Stimulated activated CD8-positive, alpha-beta memory T cell treated with anti-CD3 and anti-CD28 coated beads, Interleukin-15, amount 100 ng/mL, for 1 hour (primary cell): ENCODE results near the gene RAB44.
A peak's percentile ranks its signal among the peaks of the same experiment; 100 is the strongest.
"Not testable (repeated sequence)": the region's sequence is repeated elsewhere in the genome, so short reads cannot be mapped to it uniquely, and the experiment has no call there.

Experiments
- DNase-seq: peaks from one replicate; pipeline ENCODE4 v3.0.0-alpha.2; 2020; ENCODE audit warnings: low read depth

The RAB44 gene

DNA sequence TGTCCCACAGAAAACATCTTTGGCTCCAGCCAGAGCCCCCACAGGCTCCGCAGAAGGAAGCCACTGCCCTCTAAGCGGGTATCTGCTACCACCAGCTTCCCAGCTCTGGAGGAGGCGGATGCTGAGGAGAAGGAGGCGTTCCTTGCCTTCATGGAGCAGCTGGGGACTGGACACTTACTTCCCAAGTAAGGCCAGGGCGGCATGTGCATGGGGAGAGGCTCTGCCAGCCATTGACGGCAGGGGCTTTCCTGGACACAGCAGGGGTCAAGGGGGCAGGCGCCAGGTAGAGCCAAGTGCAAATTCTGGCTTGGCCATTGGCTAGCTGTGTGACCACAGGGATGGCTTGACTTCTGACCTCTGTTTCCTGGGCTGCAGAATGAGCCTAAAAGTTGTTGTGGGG is 17.8 kb downstream of the RAB44 start:
- DNase-seq, result no peak

DNA sequence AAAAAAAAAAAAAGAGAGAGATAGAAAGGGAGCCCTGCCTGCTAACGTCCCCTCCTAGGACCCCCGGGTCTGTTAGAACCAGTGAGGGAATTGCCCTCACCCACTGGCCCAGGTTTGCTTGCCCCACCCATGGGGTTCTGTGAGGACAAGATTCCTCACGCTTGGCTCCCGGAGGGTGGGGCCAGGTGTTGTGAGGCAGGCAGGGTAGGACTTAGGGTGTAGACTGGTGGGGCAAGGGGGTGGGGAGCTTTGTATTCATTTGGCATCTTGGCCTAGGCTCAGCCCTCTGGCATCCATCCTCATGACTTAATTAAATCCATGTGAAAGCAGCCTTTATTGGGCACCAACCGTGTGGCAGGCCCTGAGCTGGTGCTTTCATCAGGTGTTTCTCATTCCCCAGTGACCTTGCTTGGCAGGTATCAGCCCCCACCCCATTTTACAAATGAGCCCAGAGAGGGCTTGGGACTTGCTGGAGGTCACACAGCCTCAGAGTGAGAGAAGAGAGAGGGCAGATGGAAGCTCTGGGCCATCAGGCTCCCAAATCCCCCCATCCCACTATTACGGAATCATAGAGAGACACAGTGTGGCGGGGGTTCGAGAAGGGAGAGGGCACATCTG is 19.0 kb downstream of the RAB44 start:
- DNase-seq, result no peak

DNA sequence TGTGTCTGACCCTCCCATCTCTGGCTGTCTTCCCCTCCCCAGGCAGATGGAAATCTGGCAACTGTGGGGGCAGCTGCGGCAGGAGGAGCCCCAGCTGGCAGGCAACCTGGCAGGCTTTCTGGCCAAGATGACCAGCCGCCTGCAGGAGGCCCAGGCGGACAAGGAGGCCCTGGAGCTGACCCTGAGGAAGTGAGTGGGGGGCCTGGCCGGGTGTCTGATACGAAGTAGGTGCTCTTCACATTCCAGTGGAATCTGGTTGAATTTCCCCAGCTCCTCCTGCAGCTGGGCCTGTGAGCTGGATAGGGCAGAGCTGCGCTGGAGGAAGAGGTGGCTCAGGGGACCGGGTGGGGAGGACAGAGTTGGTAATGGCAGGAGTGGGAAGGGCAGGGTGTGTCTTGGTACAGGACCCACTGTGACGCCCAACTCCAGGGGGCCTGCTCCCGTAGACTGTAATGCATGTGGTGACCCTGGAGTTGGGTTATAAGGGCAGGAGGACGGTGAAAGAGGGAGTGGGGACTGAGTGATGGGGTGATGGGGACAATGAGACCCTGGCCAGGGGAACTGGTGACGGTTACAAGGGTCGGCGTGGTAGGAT is 19.7 kb downstream of the RAB44 start:
- DNase-seq, result no peak

DNA sequence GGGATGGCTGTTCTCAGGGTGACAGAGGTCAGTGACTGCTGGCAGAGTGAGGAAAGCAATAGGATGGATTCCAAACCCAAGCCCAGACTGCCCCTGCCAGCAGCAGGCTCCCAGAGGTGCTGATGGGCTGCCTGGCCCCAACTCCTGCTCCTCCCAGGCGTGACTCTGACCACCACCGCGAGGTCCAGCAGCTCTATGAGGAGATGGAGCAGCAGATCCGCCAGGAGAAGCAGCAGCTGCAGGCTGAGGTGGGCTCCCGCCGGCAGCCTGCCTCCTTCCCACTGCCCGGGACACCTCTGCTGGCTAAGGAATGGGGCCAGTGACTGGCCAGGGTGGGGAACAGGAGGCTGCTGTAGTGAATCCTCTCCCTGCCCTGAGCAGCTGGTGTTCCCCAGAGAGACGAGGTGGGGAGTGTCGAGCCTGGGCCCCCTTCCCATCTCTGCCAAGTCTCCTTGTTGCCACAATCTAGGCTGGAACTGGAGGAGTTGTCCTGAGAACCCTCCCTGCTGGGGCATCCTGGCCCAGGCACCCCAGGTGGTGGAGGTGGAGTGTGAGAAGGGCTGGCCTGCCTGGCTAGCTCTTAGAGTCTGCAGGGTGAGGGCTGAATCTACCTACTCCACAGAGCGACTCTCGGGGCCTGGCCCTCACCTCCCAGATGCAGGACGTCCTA is 20.4 kb downstream of the RAB44 start:
- no peak for DNase-seq

DNA sequence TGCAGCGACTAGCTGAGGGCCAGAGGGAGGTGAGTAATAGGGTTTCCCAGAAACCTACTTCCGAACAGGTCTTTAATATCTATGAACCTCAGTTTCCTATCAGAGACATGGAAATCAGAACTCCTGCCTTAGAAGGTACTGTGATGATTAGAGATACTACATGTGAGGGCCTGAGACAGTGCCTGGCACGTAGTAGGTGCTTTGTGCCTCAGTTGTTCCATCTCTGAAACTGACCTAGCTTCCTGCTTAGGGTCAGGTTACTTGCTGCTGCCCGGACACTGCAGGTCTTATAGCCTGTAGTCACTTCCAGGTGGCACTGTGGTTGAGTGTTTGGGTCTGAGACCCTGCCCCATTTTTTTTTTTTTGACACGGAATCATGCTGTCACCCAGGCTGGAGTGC is 20.9 kb downstream of the RAB44 start:
- DNase-seq, result no peak

DNA sequence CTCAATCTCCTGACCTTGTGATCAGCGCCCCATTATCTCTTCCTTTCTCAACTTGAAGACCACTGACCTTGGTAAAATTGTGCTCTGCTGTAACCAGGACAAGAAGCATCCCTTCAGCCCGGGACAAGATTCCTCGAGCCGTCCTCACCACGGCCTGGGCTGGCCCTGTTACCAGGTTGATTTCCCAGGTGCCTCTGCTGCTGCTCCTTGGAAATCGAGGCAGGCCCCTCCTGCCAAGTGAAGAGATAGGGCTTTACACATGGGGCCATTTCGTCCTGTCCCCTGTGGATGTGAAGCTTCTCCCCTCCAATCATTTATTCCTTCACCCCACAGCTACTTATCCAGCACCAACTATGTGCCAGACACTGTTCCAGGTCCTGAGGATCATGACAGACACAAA is 21.5 kb downstream of the RAB44 start:
- DNase-seq, result no peak

DNA sequence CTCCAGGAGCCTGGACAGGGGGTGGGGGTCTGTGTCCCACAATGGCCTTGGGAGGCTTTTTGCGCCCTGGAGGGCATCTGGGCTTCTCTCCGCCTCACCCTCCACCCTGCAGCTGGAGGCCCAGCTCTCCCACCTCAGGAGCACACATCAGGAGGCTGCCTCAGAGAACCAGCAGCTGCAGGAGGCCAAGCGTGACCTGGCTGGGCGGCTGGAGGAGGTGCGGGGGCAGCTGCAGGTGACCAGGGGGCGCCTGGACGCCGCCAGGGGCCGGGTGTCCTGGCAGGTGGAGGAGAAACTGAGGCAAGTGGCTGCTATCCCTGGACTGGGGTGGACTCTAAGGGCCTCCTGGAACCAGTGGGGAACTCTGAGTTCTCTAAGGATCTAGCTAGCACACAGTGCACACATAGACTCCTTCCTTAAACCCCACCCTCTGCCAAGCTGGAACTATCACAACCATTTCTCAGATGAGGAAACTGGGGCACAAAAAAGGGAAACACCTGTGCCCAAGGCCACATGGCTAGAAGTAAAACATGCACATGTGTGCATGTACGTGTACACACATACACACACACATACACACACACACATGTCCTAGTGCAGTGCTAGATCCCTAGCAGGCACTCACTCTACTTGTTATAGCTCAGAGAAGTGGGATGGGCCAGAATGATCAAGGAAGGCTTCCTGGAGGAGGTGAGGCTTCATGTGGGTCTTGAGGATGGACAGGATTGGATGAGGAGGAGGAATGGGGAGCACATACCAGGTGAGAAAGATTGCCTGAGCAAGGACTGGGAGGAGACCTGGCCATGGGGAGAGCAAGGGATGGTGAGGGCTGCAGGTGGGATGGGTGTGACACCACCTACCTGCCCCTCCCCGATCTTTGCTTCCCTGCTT is 22.9 kb downstream of the RAB44 start:
- no peak for DNase-seq

DNA sequence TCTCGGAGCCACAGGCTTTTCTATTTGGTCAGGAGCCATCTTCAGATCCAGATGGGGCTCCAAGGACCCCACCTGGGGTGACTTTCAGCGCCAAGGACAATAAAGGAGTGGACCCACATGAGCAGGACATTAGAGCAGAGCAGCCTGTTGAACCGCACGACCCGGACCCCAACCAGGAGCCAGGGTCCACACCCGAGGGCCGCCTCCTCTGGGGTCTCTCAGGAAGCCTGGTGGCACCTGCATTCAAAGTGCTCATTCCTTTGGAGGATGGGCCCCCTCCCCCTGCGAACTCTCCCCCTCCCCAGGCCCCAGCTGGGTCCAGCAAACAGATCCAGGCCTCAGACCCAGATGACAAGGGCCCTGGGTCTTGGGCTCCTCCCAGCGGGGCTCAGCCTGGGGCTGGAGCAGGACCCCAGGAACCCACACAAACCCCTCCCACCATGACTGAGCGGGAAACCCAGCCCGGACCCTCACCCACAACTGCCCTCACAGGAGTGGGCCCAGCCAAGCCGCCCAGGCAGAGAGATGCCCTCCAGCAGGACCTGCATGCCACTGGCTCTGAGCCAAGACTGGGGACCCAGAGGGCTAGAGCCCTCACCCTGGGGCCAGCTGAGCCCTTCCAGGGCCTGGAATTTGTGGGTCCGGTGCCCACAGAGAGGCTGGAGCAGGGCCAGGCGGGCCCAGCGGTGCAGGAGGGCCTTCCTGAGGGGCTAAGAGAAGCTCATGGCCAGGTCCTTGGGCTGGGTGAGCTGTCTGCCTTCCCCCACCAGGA is 23.9 kb downstream of the RAB44 start:
- no peak for DNase-seq

DNA sequence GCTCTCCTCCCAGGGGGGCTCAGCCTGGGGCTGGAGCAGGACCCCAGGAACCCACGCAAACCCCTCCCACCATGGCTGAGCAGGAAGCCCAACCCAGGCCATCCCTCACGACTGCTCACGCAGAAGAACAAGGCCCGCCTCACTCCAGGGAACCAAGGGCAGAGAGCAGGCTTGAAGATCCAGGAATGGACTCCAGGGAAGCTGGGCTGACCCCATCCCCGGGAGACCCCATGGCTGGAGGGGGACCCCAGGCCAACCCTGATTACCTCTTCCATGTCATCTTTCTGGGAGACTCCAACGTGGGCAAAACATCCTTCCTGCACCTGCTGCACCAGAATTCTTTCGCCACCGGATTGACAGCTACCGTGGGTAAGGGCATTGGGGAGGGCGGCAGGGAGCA is 24.7 kb downstream of the RAB44 start:
- DNase-seq, result no peak

DNA sequence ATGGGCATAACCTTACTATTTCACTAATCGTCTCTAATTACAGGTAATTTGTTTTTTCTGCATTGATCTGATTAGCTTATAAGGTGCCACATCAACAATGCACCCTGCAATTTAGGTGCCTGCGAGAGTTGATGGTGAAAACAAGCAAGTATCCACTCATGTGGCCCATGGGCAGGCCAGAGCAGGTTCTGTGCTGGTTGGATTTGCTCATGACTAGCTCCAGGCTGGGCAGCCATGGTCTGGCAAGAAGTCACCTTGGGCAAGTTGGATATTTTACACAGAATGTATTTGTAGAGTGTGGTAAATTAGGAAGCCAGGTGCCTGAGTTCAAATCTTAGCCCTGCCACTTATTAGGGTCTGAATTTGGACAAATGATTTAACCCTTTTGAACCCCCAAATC is 25.3 kb downstream of the RAB44 start:
- DNase-seq, result no peak

DNA sequence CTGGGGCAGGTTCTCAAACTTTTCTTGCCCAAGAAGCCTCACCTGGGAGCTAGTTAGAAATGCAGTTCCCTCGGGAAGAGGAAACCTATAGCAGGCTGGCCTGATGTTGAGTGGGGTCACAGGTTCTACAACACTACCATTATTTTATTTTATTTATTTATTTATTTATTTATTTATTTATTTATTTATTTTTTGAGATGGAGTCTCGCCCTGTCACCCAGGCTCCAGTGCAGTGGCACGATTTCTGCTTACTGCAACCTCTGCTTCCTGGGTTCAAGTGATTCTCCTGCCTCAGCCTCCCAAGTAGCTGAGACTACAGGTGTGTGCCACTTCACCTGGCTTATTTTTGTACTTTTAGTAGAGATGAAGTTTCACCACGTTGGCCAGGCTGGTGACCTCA is 26.4 kb downstream of the RAB44 start:
- not testable (repeated sequence) for DNase-seq

DNA sequence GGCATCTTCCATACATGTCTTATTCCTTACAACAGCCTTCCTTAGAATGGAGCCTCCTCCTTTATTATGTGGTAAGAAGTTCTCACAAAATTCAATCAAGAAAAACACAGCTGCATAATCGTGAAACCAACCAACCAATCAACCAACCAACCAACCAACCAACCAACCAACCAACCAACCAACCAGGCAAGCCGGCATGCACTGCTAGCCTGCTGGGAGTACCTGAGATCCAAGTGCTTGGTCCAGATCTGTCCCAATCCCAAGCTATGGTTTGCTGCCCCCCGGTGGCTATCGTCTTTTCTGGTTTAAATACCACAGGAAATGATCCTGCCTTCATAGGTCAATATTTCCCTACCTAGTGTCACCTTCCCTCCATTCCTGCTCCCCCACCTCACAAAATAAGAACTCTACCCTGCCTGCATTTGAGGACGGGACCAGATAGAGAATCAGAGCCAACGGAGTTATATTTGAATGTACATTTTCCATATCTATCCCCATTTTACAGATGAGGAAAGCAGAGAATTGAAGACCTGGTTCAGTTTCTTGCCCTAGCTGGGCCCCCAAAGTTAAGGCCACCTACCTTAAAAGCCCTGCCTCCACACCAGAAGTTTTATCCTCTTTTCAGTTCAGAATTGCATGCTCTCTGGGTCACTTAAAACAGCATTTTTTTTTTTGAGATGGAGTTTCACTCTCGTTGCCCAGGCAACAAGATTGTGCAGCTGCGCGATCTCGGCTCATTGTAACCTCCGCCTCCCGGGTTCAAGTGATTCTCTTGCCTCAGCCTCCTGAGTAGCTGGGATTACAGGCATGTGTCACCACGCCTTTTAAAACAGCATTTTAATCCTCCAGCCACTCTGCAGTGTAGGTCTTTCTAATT is 27.1 kb downstream of the RAB44 start:
- DNase-seq, result peak; percentile 18

DNA sequence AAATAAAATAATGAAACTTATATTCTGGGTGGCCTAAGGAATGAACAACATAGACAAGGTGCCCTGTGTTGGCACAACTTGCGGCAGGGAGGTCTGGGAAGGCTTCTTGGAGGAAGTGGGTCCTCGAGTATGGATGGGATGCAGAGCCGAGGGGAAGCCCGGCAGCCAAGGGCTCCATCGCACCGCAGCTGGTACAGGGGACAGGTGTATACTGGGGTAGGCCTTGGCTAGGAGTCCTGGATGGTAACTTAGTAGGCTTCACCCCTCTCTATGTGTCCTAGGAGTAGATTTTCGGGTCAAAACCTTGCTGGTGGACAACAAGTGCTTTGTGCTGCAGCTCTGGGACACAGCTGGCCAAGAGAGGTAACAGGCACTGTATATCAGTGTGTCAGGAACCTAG is 28.0 kb downstream of the RAB44 start:
- DNase-seq, result no peak

DNA sequence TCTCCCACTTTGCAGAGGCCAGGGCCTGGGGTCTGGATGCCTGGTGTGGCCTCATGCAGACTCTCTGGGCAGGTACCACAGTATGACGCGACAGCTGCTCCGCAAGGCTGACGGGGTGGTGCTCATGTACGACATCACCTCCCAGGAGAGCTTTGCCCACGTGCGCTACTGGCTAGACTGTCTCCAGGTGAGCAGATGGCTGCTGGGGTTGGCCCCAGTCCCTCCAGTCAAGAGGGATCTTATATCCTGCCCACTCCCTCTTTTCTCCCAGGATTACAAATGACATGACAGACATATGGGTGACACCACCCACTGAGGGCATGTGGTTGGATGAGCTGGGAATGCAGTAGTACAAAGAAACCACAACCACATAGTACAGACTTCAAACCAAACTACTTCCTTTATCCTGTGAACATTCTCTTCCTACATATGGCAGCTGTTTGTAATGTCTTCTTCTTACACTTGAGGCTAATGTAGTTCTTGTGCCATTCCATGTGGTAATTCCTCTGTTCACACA is 29.9 kb downstream of the RAB44 start:
- no peak for DNase-seq

DNA sequence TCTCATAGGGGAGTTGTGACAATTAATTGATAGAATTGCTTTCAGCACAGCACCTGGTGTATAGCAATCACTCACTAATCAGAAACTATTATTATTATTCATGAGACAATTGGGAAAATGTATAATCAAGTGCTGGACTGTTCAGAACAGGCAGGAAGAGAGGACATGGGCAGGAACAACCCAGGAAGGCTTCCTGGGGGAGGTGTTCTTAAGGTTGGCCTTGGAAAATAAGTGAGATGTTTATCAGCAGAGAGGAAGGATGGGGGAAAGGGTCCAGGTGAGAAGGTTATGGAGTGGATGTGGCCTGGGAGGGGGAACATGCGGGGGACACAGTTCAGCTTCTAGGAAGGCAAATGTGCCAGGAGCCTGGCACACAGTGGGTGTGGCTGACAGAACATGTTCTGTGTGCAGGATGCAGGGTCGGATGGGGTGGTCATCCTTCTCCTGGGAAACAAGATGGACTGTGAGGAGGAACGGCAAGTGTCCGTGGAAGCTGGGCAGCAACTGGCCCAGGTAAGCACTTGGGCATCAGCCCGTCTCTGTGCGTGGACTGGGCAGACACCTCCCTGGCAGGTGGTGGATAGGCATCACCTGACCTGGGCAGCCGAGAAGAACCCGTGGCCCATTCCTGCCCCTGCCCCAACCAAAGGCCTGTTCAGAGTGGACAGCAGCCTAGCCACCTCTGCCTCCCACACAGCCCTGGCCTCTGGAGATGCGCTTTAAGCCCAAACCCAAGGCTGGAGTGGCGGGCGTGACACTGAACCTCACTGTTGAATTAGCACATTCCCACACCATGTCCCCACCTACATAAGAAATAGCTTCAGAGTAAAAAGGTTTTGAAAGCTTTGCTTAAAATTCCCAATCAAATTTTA is 30.9 kb downstream of the RAB44 start:
- no peak for DNase-seq

DNA sequence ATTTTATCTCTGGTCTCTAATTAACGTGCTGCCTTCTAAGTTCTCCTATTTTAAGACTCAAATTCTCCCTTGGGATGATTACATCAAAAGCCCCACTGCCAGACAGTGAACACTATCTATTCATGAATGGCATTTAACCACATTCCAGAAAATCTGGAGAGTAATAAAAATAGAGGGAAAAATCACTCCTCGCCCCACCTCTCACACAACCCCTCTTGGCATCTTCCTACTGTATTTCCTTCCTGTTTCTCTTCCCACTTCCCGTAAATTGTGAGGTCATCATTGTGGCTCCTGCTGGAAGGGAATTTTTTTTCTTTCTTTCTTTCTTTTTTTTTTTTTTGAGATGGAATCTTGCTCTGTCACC is 31.5 kb downstream of the RAB44 start:
- no peak for DNase-seq

DNA sequence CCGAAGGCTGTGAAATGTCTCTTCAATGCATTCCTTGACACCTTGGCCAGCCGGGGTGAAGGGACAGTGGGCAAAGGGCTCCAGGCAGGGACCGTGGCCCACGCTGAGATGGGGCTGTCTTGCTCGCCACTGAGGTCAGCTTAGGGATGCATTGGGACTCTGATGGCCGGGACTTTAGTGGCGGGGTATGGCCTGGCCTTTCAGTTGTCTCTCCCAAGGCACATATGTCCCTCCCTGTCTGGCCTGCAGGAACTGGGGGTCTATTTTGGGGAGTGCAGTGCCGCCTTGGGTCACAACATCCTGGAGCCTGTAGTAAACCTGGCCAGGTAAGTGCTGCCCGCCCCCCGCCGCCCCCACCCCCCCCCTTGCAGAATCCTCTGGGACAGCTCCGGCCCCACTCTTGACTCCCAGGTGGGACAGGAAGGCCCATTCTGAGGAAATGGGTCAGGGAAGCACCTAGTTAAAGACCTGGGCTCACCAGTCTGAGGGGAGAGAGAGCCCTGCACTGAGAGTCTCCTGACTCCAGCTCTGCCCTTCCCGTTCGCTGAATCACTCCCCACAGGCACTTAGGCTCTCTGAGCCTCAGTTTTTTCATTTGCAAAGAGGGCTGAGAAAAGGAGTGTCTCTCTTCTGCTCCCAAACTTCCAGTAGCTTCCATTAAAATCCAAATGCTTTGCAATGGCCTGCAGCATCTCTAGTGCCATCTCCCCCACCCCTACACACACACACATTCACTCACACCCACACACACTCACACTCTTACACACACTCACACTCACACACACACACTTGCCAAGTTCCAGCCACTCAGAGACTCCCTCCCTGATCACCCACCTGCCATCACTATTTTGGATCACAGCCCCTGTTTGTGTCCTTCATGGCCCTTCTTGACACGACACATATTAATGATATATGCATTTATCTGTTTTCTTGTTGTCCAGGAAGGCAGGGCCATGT is 33.1 kb downstream of the RAB44 start:
- no peak for DNase-seq

DNA sequence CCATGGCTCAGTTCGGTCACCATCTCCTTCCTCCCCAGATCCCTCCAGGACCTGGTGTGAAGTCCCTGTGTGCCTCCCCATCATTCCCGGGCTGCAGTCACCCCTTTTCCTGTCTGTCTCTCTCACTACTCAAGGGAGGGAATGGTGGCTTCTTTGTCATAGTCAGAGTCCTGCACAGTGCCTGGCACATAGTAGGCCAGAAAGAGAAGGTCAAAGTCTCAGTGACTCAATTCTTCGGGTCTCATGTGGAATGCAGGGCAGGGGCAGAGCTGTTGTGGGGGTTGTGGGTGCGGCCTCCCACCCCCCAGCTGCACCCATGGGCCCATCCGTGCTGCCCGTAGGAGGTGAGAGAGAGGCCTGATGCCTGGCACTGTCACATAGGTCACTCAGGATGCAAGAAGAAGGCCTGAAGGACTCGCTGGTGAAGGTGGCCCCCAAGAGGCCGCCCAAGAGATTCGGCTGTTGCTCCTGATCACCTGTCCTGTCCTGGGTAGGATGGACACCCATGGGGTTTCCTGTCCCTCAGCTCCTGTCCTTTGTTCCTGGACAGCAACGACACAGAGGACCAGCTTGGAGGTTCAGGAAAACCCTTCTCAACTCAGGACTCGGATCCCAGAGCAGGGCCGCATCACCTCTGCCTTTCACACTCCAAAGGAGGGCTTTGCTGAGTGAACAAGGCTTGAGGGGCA is 34.1 kb downstream of the RAB44 start:
- no peak for DNase-seq
